Dendritic cell treated with granulocyte-macrophage colony-stimulating factor and Interleukin-4, amounts not matched to agents 40 ng/mL and 50 ng/mL, for 4 days (primary cell): Measurements from ENCODE around the gene POU2F3.

Experiments used
- H3K27ac Mint-ChIP-seq: one replicate; pipeline ENCODE4 v1.8.0; 2022; ENCODE audit warnings: mild to moderate bottlenecking, mixed read lengths
- H3K27me3 Mint-ChIP-seq: one replicate; pipeline ENCODE4 v1.8.0; 2022; ENCODE audit warnings: mild to moderate bottlenecking, mixed read lengths
- H3K36me3 Mint-ChIP-seq: one replicate; pipeline ENCODE4 v1.8.0; 2022; ENCODE audit warnings: low read depth, mixed read lengths
- H3K4me1 Mint-ChIP-seq: one replicate; pipeline ENCODE4 v1.8.0; 2022; ENCODE audit warnings: low read depth, mixed read lengths
- H3K4me3 Mint-ChIP-seq: one replicate; pipeline ENCODE4 v1.8.0; 2022; ENCODE audit warnings: mild to moderate bottlenecking, moderate library complexity, mixed read lengths
- H3K9me3 Mint-ChIP-seq: one replicate; pipeline ENCODE4 v1.8.0; 2022; ENCODE audit warnings: mixed read lengths
- intact Hi-C: fragments of 100-400 bp; cut with micrococcal nuclease; formaldehyde crosslinking; loops from one replicate; pipeline ENCODE4 v1.15.0; 2022

Gene POU2F3

DNA sequence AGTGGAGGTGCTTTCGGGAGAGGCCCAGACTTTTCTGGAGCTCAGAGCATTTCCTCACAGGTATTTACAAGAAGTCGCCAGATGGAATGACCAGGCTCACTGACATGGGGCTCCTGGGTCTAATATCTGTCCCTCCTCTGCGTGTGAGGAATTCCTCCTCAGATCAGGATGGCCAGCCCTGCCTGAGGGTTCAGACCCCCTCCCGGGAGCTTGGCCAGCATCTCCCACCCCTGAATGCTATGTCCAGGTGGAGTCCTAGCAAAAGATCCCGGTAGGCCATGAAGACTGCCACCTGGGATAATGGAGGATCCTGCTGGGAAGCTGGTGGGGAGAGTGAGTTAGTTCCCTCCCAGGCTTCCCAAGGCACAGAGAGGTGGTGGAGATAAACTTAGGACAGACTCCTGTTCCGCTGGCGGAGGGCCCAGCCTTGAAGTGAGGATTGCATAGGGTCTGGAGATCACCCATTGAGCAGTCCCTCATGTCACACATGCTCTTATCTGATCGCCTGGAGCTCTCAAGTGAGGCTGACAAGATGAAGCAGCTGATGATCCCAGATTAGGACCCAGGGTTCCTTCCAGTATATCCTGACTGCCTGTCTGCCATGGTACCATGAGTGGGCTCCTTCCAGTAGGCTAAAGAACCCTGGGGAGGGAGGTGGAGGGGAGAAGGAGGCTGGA lies 23.4 kb upstream of the POU2F3 start:
- Mint-ChIP-seq H3K27me3 (peaks cover 5% of the 10 kb centered on the region), H3K4me3 (no peak overlapping the region), H3K27ac (no peak overlapping the region), H3K4me1 (peaks cover 51% of the 10 kb centered on the region), H3K36me3 (peaks cover 25% of the 10 kb centered on the region), H3K9me3 (no peaks in the 10 kb centered on the region)
- intact Hi-C loops = no loop called here

DNA sequence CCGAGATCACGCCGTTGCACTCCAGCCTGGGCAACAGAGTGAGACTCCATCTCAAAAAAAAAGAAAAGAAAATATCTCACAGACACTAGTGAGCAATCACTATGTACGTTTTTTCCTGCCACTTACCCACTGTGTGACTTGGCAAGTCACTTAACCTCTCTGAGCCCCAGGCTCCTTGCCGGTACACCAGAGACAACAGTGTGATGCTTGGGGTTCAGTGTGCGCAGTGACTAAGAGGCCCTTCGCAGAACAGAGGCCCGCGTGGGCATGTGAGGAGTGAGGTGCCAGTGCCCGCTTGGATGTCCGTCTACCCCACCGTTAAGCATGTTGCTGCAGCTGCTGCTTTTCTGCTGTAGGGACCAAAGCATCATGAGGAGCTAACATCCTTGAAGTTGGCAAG lies 22.4 kb upstream of the POU2F3 start:
- Mint-ChIP-seq H3K4me1 (peaks cover 49% of the 10 kb centered on the region), H3K27ac (no peak overlapping the region), H3K4me3 (no peak overlapping the region), H3K27me3 (no peaks in the 10 kb centered on the region), H3K9me3 (no peaks in the 10 kb centered on the region), H3K36me3 (peaks cover 22% of the 10 kb centered on the region)
- intact Hi-C loops = no loop called here

DNA sequence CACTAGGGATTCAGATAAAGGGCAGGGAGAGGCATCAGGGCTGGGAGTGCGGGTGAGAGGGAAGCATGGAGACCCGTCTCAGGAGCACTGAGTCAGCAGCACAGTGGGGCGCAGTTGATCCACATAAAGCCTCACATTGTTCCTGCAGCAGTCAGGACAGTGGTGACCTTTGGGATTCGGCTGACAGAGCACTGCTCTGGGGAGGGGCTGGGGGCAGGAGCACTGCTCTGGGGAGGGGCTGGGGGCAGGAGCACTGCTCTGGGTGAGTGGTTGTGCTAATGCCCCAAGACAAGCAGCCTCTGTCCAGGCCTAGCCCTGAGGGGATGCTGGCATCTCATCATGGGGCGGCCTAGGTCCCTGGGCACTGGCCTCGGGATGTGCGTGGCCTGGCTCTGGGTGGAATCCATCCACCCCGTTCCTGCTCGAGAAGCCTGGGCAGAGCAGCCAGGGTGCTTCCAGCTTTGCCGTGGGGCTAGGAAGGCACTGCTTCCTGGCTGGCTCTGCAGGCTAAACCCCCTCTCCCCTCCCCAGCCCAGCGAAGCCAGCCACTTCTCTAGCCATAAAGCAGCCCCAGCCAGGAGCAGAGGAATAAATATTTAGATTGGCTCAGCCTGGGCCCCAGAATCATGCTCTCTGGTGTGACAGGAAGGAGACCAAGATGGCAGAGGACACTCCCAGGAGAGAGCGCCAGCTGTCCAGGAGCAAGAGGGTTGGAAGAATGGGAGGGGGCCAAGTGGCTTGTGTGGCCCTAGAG lies 21.8 kb upstream of the POU2F3 start:
- intact Hi-C loops = no loop called here
- H3K27ac Mint-ChIP-seq = no peak overlapping the region
- no peaks in the 10 kb centered on the region for H3K9me3 Mint-ChIP-seq
- peaks cover 22% of the 10 kb centered on the region for H3K36me3 Mint-ChIP-seq
- H3K4me1 Mint-ChIP-seq = peaks cover 47% of the 10 kb centered on the region
- no peaks in the 10 kb centered on the region for H3K27me3 Mint-ChIP-seq
- no peak overlapping the region for H3K4me3 Mint-ChIP-seq

DNA sequence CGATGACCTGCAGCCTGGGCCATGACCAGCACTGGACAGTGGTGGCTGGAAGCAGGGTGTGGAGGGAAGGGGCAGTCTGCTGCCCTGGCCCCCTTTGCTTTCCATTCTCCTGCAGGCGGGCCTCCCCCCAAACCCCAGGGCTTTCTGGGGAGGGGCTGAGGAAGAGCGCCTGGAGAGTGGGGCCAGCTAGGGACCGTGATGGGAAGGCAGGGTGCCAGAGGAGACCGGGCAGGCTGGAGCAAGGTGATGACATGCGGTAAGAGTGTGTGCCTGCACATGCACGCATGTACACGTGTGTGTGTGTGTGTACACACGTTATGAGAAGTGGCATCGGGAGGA lies 21.3 kb upstream of the POU2F3 start:
- peaks cover 46% of the 10 kb centered on the region for H3K4me1 Mint-ChIP-seq
- no peaks in the 10 kb centered on the region for H3K9me3 Mint-ChIP-seq
- no peak overlapping the region for H3K4me3 Mint-ChIP-seq
- peaks cover 22% of the 10 kb centered on the region for H3K36me3 Mint-ChIP-seq
- no peaks in the 10 kb centered on the region for H3K27me3 Mint-ChIP-seq
- intact Hi-C loops = no loop called here
- H3K27ac Mint-ChIP-seq = no peak overlapping the region

DNA sequence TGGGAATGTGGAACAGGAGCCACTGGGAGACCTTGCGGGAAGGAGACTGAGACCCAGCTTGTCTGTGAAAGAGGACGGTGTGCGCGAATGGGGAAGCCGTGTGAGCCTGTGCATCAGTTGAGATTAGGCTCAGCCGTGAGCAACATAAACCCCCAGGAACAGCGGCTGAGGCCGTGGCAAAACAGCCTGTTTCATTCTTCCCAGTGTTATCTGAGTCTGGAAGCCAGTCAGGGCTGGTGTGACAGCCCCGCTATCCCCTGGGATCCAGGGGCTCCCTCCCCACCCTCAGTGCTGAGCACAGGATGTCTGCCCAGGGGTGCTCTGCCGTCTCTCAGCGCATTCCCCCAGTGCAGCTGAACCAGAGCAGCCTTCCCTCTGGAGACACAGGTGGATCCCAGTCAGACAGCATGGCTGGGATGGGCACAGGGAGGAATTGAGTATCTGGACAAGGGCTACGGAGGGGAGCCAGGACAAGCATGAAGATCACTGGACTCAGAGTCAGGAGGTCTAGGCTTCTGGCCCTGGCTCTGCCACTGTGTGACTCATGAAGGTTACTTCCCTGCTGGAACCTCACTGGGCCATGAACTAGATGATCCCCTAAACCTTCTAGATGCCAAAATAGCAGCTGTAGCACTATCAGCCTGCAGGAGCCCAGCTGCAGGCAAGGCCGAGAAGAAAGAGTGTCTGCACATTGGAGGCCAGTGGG lies 20.6 kb upstream of the POU2F3 start:
- H3K27ac Mint-ChIP-seq = no peak overlapping the region
- no peaks in the 10 kb centered on the region for H3K9me3 Mint-ChIP-seq
- peaks cover 54% of the 10 kb centered on the region for H3K4me1 Mint-ChIP-seq
- peaks cover 20% of the 10 kb centered on the region for H3K36me3 Mint-ChIP-seq
- intact Hi-C loops = no loop called here
- no peak overlapping the region for H3K4me3 Mint-ChIP-seq
- H3K27me3 Mint-ChIP-seq = no peaks in the 10 kb centered on the region

DNA sequence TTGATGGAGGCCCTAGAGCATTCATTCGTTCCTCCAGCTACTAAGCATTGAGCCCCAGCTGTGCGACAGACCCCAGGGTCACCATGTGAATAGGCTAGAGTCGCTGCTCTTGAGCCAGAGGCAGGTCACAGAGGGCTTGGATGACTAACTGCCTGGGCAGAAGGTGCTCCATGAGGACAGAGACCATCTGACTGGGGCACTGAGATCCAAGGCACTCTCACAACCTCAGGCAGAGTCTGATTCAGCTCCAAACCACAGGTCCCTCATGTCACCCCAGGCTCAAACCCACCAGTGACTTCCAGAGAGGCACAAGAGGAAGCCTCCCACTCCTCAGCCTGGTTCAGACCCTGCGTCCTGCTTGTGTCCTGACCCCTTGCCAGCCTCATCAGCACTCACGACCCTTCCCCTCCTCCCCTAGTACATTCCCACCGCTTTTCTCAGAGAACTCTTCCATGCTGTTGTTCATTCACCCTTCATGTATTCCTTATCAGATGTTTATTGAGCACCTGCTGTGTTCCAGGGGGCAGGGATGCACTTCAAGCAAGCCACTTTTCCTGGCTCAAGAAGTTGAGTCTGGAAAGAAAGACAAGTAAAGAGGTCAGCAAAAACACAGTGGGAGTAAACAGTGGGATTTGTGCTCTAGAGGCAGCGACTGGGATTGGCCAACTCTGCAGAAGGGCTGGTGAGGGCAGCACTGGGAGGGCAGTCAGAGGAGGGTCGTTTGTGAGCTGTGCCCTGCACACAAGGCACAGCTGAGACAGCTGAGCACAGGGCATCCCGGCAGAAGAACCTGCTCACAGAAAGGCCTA lies 19.8 kb upstream of the POU2F3 start:
- no peaks in the 10 kb centered on the region for H3K9me3 Mint-ChIP-seq
- peaks cover 15% of the 10 kb centered on the region for H3K36me3 Mint-ChIP-seq
- H3K27ac Mint-ChIP-seq = no peak overlapping the region
- H3K4me3 Mint-ChIP-seq = no peak overlapping the region
- H3K4me1 Mint-ChIP-seq = peaks cover 61% of the 10 kb centered on the region
- intact Hi-C loops = no loop called here
- no peaks in the 10 kb centered on the region for H3K27me3 Mint-ChIP-seq

DNA sequence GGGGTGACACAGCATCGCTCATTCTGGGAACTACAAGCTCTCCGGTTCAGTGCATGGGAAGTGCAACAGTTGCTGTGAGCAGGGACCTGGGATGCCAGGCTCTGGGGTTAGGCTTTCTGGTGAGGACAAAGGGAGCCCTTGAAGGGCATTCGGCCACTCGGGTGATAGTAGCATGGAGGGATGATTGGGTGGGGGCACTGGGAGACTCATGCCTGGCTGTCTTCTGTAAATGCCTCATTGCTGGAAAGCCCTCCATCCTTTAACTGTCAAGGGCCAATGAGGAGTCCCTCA lies 19.2 kb upstream of the POU2F3 start:
- Mint-ChIP-seq H3K4me3 (no peak overlapping the region), H3K4me1 (peaks cover 67% of the 10 kb centered on the region), H3K27me3 (no peaks in the 10 kb centered on the region), H3K9me3 (no peaks in the 10 kb centered on the region), H3K27ac (no peak overlapping the region), H3K36me3 (peaks cover 15% of the 10 kb centered on the region)
- intact Hi-C loops = no loop called here

DNA sequence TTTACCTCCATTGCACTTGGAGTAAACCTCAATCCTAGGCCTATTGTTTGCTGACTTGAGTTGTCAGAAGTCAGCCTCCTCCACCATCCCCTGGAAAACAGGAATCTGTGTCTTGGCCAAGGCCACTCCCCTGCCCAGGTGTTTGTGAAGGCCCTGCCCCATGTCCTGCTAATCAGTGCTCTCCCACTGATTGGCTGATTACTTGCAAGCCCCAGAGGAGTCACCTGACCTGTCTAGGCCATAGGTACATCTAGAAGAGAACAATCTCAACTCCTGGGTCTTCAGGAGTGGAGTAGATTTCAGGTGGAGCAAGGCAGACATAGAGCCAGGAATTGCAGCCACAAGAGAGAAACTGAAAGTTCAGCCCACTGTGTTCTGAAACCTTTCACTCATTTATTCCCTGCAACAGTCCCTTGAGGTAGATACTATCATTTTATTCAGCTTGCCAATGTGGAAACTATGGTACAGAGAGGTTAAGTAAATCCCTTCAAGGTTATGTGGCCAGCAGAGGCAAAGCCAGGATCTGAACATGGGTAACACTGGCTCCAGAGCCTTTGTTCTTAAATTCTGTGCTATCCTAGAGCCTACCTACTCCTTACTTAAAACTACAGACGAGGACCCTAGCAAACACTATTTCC lies 18.7 kb upstream of the POU2F3 start:
- peaks cover 72% of the 10 kb centered on the region for H3K4me1 Mint-ChIP-seq
- H3K36me3 Mint-ChIP-seq = peaks cover 15% of the 10 kb centered on the region

DNA sequence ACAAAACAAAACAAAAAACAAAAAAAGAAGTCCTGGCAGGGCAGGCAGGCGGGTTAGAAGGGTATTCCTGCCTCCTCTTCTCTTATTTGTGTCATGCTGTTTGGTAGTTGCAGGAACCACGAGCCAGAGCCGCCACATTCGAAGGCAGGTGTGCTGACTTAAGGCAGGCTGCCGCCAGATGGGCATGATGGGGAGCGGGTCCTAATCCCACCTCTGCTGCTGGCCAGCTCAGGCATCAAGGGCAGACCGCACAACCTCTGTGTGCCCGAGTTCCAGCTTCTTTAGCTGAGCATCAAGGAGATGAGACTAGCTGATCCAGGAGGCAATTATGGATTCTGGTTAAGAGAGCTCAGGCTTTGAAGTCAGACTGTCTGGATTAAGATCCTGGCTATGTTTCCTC lies 17.0 kb upstream of the POU2F3 start:
- intact Hi-C loops = no loop called here
- Mint-ChIP-seq H3K4me1 (peaks cover 86% of the 10 kb centered on the region), H3K9me3 (no peaks in the 10 kb centered on the region), H3K27me3 (peaks cover 3% of the 10 kb centered on the region), H3K4me3 (no peak overlapping the region), H3K27ac (peak overlapping the region; percentile 35), H3K36me3 (peaks cover 26% of the 10 kb centered on the region)

More for the DNA sequence above, 18.7 kb upstream of the POU2F3 start:
- no peak overlapping the region for H3K4me3 Mint-ChIP-seq
- intact Hi-C loops = no loop called here
- no peaks in the 10 kb centered on the region for H3K9me3 Mint-ChIP-seq
- H3K27me3 Mint-ChIP-seq = peaks cover 2% of the 10 kb centered on the region
- no peak overlapping the region for H3K27ac Mint-ChIP-seq

DNA sequence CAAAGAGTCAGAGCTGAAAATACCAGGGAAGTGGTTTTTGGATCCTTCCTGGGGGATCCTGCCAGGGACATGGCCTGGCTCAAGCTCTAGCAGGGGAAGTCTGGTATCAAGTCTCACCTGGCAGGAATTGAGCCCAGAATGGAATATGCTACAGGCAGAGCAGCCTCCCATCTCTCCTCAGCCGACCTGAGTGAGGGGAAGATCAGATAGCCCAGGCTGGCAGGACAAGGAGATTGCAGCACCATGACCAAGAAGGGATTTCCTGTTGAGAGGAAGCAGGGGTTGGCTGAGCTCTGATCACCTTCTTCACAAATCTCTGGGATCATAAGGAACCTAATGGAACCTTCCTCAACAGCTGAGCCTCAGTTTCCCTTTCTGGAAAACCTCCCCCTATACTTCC lies 16.1 kb upstream of the POU2F3 start:
- intact Hi-C loops = loop anchor here (1.0 kb wide), 1 partner anchor 12 kb away; the partner anchor contains the start of gene OAF
- no peak overlapping the region for H3K4me3 Mint-ChIP-seq
- H3K27me3 Mint-ChIP-seq = peaks cover 3% of the 10 kb centered on the region
- H3K9me3 Mint-ChIP-seq = no peaks in the 10 kb centered on the region
- peaks cover 80% of the 10 kb centered on the region for H3K4me1 Mint-ChIP-seq
- H3K36me3 Mint-ChIP-seq = peaks cover 32% of the 10 kb centered on the region
- no peak overlapping the region for H3K27ac Mint-ChIP-seq

DNA sequence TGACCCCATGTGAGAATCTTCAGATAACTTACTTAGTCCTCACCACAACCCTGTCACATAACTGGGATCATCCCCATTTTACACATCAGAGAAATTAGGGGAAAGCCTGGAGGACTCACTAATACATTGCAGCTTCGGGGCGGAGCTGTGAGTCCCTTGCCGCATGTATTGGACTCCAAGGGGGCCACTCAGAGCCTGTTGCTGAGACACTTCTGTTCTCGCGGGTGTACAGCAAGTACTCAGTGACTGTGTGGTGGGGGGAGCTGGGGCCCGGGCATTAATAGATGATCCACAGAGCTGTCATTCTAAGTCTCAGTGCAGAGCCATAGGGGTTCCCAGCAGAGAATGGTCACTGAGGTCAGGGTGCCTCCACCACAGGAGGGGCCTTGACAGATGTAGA lies 15.6 kb upstream of the POU2F3 start:
- no peaks in the 10 kb centered on the region for H3K9me3 Mint-ChIP-seq
- intact Hi-C loops = loop anchor here (1.0 kb wide), 1 partner anchor 13 kb away; the partner anchor contains the start of gene OAF
- H3K36me3 Mint-ChIP-seq = peaks cover 33% of the 10 kb centered on the region
- peaks cover 75% of the 10 kb centered on the region for H3K4me1 Mint-ChIP-seq
- peaks cover 3% of the 10 kb centered on the region for H3K27me3 Mint-ChIP-seq
- no peak overlapping the region for H3K4me3 Mint-ChIP-seq
- peak overlapping the region; percentile 83 for H3K27ac Mint-ChIP-seq

DNA sequence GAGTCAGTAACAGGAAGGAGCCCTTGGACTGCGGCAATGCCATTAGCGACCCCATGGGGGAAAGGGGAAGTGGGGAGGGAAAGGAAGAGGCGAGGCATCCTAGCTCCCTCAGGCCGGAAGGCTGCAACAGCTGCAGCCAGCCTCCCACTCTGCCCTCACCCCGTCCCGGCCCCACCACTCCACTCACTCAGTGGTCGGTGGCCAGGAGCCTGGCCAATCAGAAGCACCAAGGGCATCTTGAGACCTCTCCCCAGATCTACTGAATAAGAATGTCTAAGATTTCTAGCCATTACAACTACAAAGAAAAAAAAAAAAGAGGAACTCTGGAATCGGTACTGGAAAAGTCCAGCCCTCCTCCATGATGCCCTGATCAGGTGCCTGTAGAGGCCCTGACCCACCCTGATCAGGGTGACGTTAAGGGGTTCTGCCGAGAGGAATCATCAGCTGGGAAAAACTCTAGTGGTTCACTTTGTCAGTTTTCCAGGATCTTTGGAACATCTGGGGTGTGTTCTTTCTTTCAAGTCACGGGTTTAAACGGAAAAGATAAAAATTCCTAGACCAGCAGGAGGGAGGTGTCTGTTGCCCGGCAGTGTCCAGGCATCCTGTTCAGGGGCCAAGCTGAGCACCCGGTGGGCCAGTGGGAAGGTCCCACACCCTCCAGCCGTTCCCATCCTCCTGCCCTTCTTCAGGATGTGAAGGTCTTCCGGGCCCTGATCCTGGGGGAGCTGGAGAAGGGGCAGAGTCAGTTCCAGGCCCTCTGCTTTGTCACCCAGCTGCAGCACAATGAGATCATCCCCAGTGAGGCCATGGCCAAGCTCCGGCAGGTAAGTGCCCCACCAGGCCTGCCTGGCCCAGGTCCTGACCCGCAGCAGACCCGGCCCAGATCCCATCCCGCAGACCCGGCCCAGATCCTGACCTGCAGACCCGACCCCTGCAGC lies 14.7 kb upstream of the POU2F3 start:
- Mint-ChIP-seq H3K9me3 (no peaks in the 10 kb centered on the region), H3K4me1 (peaks cover 66% of the 10 kb centered on the region), H3K27ac (peak overlapping the region; percentile 83), H3K36me3 (peaks cover 33% of the 10 kb centered on the region), H3K4me3 (peak overlapping the region; percentile 32), H3K27me3 (peaks cover 3% of the 10 kb centered on the region)
- intact Hi-C loops = loop anchor here (1.0 kb wide), 1 partner anchor 14 kb away; the partner anchor contains the start of gene OAF

DNA sequence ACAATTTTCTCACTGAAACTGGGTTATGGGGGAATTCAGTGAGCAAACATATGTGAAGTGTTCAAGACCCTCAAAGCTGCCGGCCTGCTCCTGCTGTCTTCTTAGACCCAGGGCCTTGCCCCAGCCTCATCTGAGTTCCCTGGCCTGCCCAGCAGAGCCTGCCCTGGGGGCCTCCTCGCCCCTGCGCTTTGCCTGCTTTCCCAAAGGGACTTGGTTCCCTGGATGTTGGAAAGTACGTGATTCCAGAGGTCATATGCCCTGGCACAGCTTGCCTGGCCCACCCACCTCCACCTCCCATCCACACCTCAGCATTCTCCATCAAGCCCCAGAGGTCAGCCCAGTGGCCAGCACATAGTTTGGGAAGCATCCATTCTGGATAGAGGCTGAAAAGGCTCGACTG lies 13.7 kb upstream of the POU2F3 start:
- Mint-ChIP-seq H3K27ac (peak overlapping the region; percentile 83), H3K4me3 (no peak overlapping the region), H3K36me3 (peaks cover 26% of the 10 kb centered on the region), H3K27me3 (peaks cover 6% of the 10 kb centered on the region), H3K4me1 (peaks cover 56% of the 10 kb centered on the region), H3K9me3 (no peaks in the 10 kb centered on the region)
- intact Hi-C loops = no loop called here
